ENCODE measurements around the gene SLC7A1. TPM values are rescaled to one million over a fixed set of nuclear protein-coding genes. Genes with fewer than 3 reads are reported as not detected.
"Not testable (repeated sequence)": the region's sequence is repeated elsewhere in the genome, so short reads cannot be mapped to it uniquely, and the experiment has no call there.

Gene SLC7A1
- polyA plus RNA-seq (2011; rRNA removed) (17.8 and 43.2 TPM in 2 replicates), polyA minus RNA-seq (2011; rRNA and poly(A)+ RNA removed) (43.2 and 64.7 TPM in 2 replicates)

- 0 out of 2 replicates have a peak, but pooled peaks have one; percentile 11 for TF ChIP-seq CTCF (IDR thresholded peaks at IDR 0.05; ENCODE audit: insufficient read depth, low read depth, low read length)
- ChIA-PET CTCF (interaction anchor here (0.6 to 2.3 kb wide), 5 partner anchors 12 to 111 kb away, joined by 3 to 10 read pairs (median 3); no protein-coding TSS in a partner anchor), POLR2A (no interaction called here)
- no peaks in the 10 kb centered on the region for H3K36me3 ChIP-seq (ENCODE audit: control insufficient read depth, insufficient read depth, low read length)
- H3K27me3 ChIP-seq (ENCODE audit: control insufficient read depth, insufficient read depth, low read length) = no peaks in the 10 kb centered on the region
- DNase-seq (ENCODE audit: low read depth) = no peak
- peak within 1 kb of the TSS; percentile 92 for H3K4me3 ChIP-seq (ENCODE audit: low read depth, low read length)
Observed at GRCh38 chr13:29595380-29596063, at the start of gene SLC7A1. SLC7A1 (minus strand) TSS chr13:29595688; CDS start chr13:29536188, 59,500 bp downstream.

DNA sequence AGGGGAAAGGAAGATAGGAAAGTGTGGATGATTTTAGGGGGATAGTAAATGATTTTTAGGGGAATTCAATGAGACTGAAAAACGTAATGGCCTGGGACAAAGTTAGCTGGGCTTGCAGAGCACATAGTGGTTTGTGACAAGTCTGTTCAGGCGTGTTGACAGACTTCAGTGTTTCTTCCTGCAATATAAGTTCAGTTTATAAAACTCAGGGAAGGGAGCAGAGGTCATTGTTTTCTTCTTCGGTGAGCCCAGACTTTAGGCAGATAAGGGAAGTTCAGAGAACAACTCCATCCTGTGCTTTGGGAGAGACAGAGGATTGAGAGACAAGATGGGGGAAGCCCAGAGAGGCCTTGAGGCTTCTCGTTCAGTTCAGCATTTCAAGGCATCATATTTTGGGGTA is 45.2 kb upstream of the SLC7A1 start:
- no peaks in the 10 kb centered on the region for H3K36me3 ChIP-seq (ENCODE audit: control insufficient read depth, insufficient read depth, low read length)
- no peak overlapping the region for H3K4me3 ChIP-seq (ENCODE audit: low read depth, low read length)
- TF ChIP-seq CTCF (IDR thresholded peaks at IDR 0.05; ENCODE audit: insufficient read depth, low read depth, low read length) = no peak
- no peak for DNase-seq (ENCODE audit: low read depth)
- ChIA-PET CTCF (no interaction called here), POLR2A (no interaction called here)
- H3K27me3 ChIP-seq (ENCODE audit: control insufficient read depth, insufficient read depth, low read length) = no peaks in the 10 kb centered on the region

GRCh38 chr13:29636831-29637230 is 41.3 kb upstream of the SLC7A1 start:
- not testable (repeated sequence) for H3K4me3 ChIP-seq (ENCODE audit: low read depth, low read length)

GRCh38 chr13:29624997-29625396 is 29.5 kb upstream of the SLC7A1 start:
- ChIA-PET POLR2A (no interaction called here), CTCF (interaction anchor here (0.7 kb wide), 1 partner anchor 9 kb away, joined by 5 read pairs; no protein-coding TSS in a partner anchor)
- TF ChIP-seq CTCF (IDR thresholded peaks at IDR 0.05; ENCODE audit: insufficient read depth, low read depth, low read length) = no peak
- no peaks in the 10 kb centered on the region for H3K27me3 ChIP-seq (ENCODE audit: control insufficient read depth, insufficient read depth, low read length)
- no peaks in the 10 kb centered on the region for H3K36me3 ChIP-seq (ENCODE audit: control insufficient read depth, insufficient read depth, low read length)
- DNase-seq (ENCODE audit: low read depth) = no peak
- H3K4me3 ChIP-seq (ENCODE audit: low read depth, low read length) = no peak overlapping the region

More at GRCh38 chr13:29636831-29637230, 41.3 kb upstream of the SLC7A1 start:
- POLR2A ChIA-PET; H3K36me3 ChIP-seq (ENCODE audit: control insufficient read depth, insufficient read depth, low read length); H3K27me3 ChIP-seq (ENCODE audit: control insufficient read depth, insufficient read depth, low read length); DNase-seq (ENCODE audit: low read depth): not testable (repeated sequence)
- CTCF ChIA-PET = interaction anchor here (1.1 kb wide), 1 partner anchor 10 kb away, joined by 4 read pairs; no protein-coding TSS in a partner anchor

DNA sequence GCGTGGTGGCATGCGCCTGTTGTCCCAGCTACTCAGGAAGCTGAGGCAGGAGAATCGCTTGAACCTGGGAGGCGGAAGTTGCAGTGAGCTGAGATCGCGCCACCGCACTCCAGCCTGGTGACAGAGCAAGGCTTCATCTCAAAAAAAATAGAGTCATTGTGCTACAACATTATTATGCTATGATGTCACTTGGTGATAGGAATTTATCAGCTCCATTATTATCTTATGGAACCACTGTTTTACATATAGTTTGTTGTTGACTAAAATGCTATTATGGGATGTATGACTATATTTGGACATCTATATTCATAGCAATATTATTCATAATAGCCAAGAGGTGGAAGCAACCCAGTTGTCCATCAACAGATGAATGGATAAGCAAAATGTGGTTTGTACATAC is 26.4 kb upstream of the SLC7A1 start:
- no peaks in the 10 kb centered on the region for H3K36me3 ChIP-seq (ENCODE audit: control insufficient read depth, insufficient read depth, low read length)
- no peak for DNase-seq (ENCODE audit: low read depth)
- no peaks in the 10 kb centered on the region for H3K27me3 ChIP-seq (ENCODE audit: control insufficient read depth, insufficient read depth, low read length)
- TF ChIP-seq CTCF (IDR thresholded peaks at IDR 0.05; ENCODE audit: insufficient read depth, low read depth, low read length) = no peak
- CTCF ChIA-PET = no interaction called here
- POLR2A ChIA-PET = no interaction called here
- H3K4me3 ChIP-seq (ENCODE audit: low read depth, low read length) = no peak overlapping the region
